Left renal pelvis (tissue), 4 donors: ENCODE measurements around the gene B4GALNT3. TPM values are rescaled to one million over a fixed set of nuclear protein-coding genes. Genes with fewer than 3 reads are reported as not detected.

Experiments
- DNase-seq, 4 donors: peaks; one replicate each; pipeline ENCODE4 v3.0.0-alpha.2; 2013; ENCODE audit warnings: low read depth in 4 of 4, low spot score in 3 of 4
- polyA plus RNA-seq, 4 donors: library from polyadenylated mRNA; unstranded; fragments of 120-200 nt; gene quantifications; one replicate each; pipeline ENCODE4 v1.2.1, GENCODE V29; 2013; ENCODE audit not compliant: insufficient read length in 4 of 4

The B4GALNT3 gene
- polyA plus RNA-seq, 4 donors, result 7.3 to 22.2 (median 15.7) TPM

- no peak for DNase-seq
Measured at GRCh38 chr12:553216-554000, 93.7 kb downstream of the B4GALNT3 start.

DNA sequence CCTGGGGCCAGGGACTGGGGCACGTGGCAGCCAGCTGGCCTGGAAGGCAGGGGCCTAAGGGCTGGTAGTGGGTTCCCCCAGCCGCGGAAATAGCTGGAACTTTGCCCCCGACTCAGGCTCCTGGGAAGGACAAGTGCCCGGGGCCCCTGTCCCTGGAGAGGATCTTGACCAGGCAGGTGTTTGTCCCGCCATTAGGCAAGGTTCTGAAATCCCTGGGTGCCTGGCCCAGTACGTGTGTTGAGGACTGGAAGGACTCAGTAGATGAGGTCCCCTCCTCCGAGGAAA, 94.2 kb downstream of the B4GALNT3 start:
- DNase-seq, result no peak

GRCh38 chr12:556498-556897, 96.8 kb downstream of the B4GALNT3 start:
- no peak for DNase-seq

DNA sequence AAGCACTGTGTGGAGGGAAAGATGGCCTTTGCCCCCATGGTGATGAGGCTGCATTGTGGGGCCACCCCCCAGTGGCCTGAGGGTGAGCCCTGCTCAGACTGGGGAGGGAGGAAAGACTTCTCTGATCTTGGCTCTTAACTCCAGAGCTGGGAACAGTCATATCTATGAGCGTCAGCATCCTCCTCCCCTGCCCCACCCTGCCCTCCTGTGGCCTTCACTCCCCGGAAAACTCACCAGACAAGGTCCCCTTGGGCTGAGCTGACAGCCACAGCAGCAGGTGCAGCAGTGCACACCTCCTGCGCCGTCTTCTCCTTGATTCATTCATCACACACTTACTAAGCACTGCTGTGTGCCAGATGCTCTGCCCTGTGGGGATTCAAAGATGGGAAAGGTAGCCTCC, 98.8 kb downstream of the B4GALNT3 start:
- no peak for DNase-seq

- DNase-seq, result no peak
Measured at GRCh38 chr12:559208-559905, 99.6 kb downstream of the B4GALNT3 start.

DNA sequence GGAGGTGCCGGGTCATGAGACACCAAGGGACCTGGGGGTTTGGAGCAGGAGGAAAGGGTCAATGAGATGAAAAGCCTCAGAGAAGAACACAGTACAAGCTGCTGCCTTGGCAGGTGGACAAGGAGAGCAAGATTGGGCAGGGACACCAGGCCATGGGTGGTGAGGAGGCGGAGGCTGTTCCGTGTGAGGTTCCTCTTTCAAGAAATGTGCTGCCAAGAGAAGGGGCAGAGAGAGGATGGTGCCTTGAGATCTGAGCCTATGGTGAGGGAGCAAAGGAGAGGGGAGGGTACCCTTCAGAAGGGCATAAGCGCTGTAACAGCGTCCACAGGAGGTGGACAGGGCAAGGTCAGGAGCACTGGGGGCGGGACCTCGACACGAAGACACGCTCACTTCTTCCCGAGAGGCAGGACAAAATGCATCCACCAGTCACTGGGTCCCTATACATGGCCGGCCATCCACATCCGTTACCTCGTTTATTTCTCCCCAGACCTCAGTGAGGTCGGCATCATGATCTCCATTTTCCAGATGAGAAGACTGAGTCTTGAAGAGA, 100.2 kb downstream of the B4GALNT3 start:
- no peak for DNase-seq

- DNase-seq, result no peak
Measured at GRCh38 chr12:560691-561390, 101.1 kb downstream of the B4GALNT3 start.

DNA sequence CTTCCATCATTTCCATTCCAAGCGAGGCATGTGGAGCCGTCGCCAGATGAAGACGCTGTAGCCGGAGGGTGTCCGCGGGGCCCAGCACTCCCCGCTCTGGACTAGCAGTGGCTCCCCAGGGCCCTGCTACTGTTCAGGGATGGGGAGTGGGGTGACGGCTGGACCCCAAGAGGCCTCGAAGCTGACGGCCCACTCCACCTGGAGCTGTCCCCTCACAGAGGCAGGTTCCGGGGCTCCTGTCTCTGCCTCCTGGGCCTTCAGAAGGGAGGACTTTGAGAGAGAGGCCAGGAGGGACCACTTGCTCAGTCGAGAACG, 101.6 kb downstream of the B4GALNT3 start:
- no peak for DNase-seq

- DNase-seq, result no peak
Measured at GRCh38 chr12:561908-562593, 102.3 kb downstream of the B4GALNT3 start.

DNA sequence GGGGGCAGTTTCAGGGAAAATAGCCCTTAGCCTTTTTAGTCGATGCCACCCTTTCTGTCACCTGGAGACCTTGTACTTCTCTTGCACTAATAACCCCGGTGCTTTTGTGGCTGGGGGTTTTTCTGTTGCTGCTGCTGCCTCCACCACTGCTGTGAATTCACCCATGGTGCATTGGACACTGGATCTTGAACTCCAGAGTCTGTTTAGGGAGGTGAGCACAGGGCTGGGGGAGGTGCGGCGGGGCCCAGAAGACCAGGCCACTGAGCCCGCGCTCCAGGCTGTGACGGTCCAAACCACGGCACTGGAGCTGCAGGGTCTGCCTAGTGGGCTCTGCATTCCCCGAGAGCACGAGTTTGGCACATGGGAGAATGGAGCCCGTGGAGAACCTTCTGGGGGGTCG, 102.9 kb downstream of the B4GALNT3 start:
- no peak for DNase-seq

- DNase-seq, result no peak
Measured at GRCh38 chr12:563250-563781, 103.6 kb downstream of the B4GALNT3 start.

DNA sequence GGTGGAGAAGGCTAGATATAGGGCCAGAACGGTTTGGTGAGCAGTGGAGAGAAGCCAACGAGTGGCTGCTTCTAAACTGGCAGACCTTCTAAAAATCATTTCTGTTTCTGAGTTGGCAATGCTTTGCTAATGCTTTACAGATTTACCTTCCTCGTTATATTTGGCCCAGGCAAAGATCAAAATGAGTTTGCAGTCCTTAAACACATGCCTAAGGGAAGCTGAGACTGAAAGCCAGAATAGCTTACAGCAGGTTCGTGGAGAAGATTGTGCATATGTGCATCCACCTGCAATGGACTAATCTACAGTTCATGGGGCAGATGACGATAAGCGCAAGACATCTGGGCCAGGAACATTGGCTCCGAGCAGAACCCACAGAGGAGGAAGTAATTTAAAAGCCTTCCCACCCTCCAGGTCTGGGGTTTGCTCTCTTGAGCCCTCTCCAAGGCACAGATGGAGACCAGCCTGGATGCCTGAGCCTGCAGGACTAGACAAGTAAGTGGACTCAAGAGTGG, 104.1 kb downstream of the B4GALNT3 start:
- DNase-seq, result no peak

DNA sequence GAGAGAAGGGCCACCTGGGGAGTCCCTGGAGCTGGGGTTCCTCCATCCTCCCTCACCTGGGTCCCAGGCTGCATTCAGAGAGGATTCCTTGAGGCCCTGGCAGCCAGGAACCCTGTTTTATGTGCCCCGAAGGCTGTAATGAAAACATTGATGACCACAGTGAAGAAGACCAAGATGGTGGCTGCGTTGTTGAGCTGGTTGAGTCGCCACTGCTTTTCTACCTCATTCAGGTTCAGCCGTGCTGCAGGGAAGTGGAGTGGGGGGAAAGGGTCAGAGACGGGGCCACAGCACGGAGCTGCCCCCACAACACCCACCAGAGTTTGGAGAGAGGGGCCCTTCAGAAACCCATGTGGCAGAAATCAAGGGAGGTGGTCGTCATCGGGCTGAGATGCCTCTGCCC, 105.4 kb downstream of the B4GALNT3 start:
- DNase-seq, result no peak

DNA sequence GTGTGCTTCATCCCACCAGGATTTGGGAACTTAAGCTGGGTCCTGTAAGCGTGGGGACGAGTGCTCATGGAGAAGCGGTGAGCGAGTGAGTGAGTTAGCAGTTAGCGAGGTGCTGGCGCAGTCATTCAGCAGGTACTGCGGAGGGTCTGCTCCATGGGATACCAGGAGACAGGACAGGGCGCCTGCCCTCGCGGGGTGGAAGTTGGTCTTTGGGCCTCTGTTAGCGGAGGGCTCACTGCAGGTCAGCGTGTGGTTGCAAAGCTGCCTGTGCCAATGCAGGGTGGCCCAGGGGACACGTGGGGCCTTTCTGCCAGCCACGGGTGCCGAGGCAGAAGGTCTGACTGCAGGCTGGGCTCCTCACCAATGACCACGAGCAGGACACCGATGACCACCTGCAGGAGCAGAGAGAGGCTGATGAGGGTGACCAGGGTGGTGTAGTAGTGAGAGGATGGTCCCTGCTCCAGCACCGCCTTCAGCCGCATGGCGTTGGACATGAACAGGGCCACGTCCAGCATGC, 105.9 kb downstream of the B4GALNT3 start:
- no peak for DNase-seq

DNA sequence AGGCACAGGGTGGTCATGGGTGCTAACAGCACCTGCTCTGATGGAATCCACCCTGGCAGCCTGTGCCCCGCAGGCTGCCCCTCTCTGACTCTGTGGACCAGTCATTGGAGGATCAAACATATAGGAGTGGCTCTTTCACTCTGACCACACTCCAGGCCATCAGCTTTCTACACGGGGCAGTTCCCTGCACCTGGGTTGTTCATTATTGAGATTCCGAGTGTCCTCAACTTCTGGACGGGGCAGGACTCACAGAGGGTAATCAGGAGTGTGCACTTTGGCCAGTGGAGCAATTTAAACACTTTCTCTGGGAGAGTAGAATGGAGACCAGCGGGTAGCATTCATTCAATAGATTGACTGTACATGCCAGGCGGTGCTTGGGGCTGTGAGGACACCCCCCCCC, 108.7 kb downstream of the B4GALNT3 start:
- DNase-seq, result no peak

DNA sequence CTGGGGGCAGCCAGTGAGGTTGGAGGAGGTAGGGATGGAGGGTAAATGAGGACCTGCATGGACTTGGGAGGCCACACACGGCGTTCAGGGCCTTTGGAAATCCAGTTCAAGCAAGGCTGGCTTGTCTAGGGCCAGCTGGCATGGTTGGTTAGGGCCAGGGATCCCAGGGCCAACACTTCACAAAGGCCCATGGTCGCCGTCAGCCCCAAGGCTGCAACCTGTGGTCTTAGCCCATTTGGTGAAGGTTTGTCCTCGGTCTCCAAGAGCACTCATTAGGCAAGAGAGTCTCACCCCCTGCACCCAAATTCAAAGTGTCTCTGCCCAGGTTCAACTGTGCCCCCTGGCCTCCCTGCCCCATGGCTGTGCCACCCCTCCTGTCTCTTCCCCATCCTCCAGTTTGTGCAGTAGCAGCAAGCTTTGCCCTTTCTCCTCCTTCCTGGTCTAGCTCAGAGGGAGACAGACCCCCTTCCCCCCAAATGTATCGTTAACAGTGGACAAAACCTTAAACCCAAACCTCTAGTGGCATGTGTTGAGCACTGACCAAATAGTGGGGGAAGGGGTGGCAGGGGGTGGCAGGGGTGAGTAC, 109.4 kb downstream of the B4GALNT3 start:
- DNase-seq, result no peak

DNA sequence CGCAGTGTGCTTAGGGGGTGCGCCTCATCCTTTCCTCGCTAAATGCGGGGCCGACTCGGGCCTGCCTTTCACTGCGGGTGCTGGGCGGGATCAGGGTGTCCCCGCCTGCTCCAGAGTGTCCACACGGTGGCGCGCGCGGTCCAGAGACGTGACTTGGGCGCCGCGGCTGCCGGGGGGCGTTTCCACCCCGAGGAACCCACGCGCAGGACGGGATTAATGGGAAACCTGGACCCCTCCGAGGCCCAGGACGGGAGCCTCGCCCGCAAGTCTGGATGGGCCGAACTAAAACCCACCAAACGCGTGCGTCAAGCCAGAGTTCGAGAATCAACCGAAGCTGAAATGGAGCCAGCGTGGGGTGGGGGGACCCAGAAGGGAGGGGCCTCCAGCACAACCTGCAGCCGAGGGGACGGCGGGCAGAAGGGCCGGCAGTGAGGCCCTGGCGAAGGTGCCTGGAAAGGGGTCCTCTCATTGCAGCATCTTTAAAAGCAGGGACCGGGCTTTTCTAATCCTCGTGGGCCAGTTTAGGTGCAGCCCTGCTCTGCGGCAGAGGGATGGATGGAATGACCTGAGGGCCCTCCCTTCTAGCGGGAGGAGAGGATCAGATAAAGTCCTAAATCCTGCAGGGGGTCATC, 110.2 kb downstream of the B4GALNT3 start:
- peak in 3 of 4 donors; percentile 58 to 63 (median 59) for DNase-seq

GRCh38 chr12:570435-570920, 110.7 kb downstream of the B4GALNT3 start:
- DNase-seq, result no peak
